ENCODE data around the gene IL20RB.

DNA sequence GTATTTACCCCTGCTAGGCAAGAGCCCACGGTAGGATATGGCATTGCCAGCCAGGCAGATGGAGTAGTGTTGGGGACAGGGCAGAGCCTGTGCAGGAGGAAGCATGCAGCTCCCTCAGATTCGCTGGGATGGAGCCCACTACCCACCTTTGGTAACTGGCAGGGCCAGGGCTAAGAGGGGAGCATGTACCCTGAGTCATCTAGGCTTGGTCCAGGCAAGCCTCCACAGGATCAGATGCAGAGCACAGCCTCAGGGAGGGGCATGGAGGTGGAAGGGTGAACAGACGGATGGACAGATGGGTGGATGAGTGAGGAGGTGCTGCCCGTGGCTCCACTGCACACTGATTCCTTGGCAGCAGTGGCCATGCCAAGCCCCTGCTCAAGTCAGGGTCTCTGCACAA is 33.0 kb downstream of the IL20RB start:
- no peak for TF ChIP-seq SP1 (IDR thresholded peaks at IDR 0.05)
- no peak for TF ChIP-seq FOXK2 (IDR thresholded peaks at IDR 0.05)
- no peak for TF ChIP-seq SUZ12 (IDR thresholded peaks at IDR 0.05)
- no peak for TF ChIP-seq ELF4 (IDR thresholded peaks at IDR 0.05)
- TF ChIP-seq CTBP1 (IDR thresholded peaks at IDR 0.05; ENCODE audit: borderline replicate concordance) = no peak
- TF ChIP-seq FOXM1 (IDR thresholded peaks at IDR 0.05; ENCODE audit: borderline replicate concordance) = no peak
- TF ChIP-seq BHLHE40 (IDR thresholded peaks at IDR 0.05; ENCODE audit: borderline replicate concordance) = no peak
- TF ChIP-seq PKNOX1 (IDR thresholded peaks at IDR 0.05) = no peak
- no peak for TF ChIP-seq LEF1 (IDR thresholded peaks at IDR 0.05; ENCODE audit: borderline replicate concordance)
- TF ChIP-seq HDGF (IDR thresholded peaks at IDR 0.05; ENCODE audit: borderline replicate concordance) = no peak
- no peak for TF ChIP-seq ZNF384 (IDR thresholded peaks at IDR 0.05)
